Measurements from ENCODE around the gene ZC2HC1C. TPM values are rescaled to one million over a fixed set of nuclear protein-coding genes. Genes with fewer than 3 reads are reported as not detected.

The ZC2HC1C gene
- total RNA-seq, 3 donors from 2014 or later: 4.0 to 4.8 (median 4.7) TPM

DNA sequence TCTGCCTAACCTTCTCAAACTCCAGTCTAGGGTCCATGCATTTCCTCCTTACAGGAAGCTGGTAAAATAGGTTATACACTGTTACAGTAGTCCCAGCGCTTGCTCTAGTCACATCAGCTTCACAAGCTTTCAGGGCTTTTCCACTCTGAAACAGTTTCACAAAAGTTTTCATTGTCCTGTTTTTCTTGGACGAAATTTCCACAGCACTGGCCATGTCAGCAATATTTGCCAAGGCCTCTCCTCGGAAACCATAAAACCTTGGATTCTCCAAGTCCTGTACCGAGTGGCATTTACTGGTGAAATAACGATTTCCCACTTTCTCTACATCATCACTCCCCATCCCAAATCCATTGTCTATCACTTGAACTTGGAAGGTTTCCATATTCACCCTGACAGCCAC lies 20.3 kb upstream of the ZC2HC1C start:
- Histone ChIP-seq H3K4me1 (ENCODE audit: low read depth) (peaks cover 14% of the 10 kb centered on the region), H3K4me3 (no peak overlapping the region), H3K36me3 (ENCODE audit: low read depth) (no peaks in the 10 kb centered on the region), H3K9me3 (no peaks in the 10 kb centered on the region)
- ATAC-seq (no peak), DNase-seq (no peak)
- intact Hi-C loops (cut with DNase I, micrococcal nuclease): no loop called here
- TF ChIP-seq, protein P1, sequence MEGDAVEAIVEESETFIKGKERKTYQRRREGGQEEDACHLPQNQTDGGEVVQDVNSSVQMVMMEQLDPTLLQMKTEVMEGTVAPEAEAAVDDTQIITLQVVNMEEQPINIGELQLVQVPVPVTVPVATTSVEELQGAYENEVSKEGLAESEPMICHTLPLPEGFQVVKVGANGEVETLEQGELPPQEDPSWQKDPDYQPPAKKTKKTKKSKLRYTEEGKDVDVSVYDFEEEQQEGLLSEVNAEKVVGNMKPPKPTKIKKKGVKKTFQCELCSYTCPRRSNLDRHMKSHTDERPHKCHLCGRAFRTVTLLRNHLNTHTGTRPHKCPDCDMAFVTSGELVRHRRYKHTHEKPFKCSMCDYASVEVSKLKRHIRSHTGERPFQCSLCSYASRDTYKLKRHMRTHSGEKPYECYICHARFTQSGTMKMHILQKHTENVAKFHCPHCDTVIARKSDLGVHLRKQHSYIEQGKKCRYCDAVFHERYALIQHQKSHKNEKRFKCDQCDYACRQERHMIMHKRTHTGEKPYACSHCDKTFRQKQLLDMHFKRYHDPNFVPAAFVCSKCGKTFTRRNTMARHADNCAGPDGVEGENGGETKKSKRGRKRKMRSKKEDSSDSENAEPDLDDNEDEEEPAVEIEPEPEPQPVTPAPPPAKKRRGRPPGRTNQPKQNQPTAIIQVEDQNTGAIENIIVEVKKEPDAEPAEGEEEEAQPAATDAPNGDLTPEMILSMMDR (IDR thresholded peaks at IDR 0.05): no peak

- H3K36me3 ChIP-seq (ENCODE audit: low read depth): no peaks in the 10 kb centered on the region
- H3K4me1 ChIP-seq (ENCODE audit: low read depth): peaks cover 14% of the 10 kb centered on the region
- no peak overlapping the region for H3K4me3 ChIP-seq
- intact Hi-C loops (cut with DNase I, micrococcal nuclease): no loop called here
- H3K9me3 ChIP-seq: no peaks in the 10 kb centered on the region
- TF ChIP-seq, protein P1 (IDR thresholded peaks at IDR 0.05): no peak
- ATAC-seq (no peak), DNase-seq (no peak)
Measured at GRCh38 chr14:75049731-75050201, 19.7 kb upstream of the ZC2HC1C start.

GRCh38 chr14:75050852-75051555 lies 18.4 kb upstream of the ZC2HC1C start, which contains the start of gene MLH3:
Gene MLH3, minus strand, starts transcription at chr14:75051467. Its CDS starts 1,812 bp downstream, at chr14:75049655.
- TF ChIP-seq, protein P1 (IDR thresholded peaks at IDR 0.05): no peak
- Histone ChIP-seq H3K36me3 (ENCODE audit: low read depth) (no peaks in the 10 kb centered on the region), H3K4me3 (peak within 1 kb of the TSS; percentile 24), H3K4me1 (ENCODE audit: low read depth) (peaks cover 14% of the 10 kb centered on the region), H3K9me3 (no peaks in the 10 kb centered on the region)
- DNase-seq (peak; percentile 87 to 92 (median 88)), ATAC-seq (peak; percentile 95)
- intact Hi-C loops (cut with DNase I, micrococcal nuclease): no loop called here

- Histone ChIP-seq H3K4me3 (no peak overlapping the region), H3K36me3 (ENCODE audit: low read depth) (no peaks in the 10 kb centered on the region), H3K4me1 (ENCODE audit: low read depth) (peaks cover 14% of the 10 kb centered on the region), H3K9me3 (no peaks in the 10 kb centered on the region)
- no peak for ATAC-seq
- TF ChIP-seq, protein P1 (IDR thresholded peaks at IDR 0.05): no peak
- intact Hi-C loops (cut with DNase I, micrococcal nuclease): no loop called here
- DNase-seq: no peak
Measured at GRCh38 chr14:75051556-75051899, 17.9 kb upstream of the ZC2HC1C start.

DNA sequence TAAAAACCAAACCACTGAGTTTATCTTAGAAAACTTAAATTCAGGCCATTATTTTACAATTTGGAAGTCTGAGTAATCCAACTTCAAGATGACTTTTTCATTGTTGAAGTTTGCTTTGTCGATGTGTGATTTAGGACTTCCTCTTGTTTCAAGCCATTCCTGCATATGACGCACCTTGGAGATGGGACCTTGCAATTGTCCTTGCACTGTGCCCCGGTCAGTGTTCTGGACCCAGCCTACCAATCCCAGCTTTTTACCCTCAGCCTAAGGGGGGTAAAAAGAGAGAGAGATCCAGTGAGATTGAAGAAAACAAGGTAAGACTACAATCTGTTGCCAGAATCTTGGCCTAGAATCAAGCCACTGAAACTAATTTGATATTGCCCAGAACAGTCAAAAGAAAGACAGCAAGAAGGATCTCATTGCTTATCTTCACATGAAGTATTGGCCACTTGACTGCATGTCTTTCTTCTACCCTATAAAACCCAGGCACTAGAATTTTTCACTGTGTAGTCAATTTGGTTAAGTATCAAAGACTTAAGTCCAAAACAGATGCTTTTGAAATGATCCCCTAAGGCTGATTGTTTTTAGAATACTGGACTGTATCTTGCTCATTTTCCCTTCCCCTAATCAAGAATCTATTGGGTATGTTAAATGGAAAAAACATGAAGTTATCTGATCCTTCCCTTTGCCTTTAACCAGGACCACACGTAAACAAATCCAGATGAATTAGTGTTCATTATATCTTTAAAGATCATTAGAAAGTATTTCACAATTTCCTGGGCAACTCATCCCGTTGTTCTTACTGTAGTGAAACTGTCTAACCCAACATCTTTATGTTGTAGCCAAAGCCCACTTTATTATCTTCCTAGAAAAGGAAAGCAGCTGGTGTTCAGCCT lies 15.8 kb upstream of the ZC2HC1C start:
- DNase-seq (no peak), ATAC-seq (no peak)
- Histone ChIP-seq H3K4me3 (no peak overlapping the region), H3K9me3 (no peaks in the 10 kb centered on the region), H3K36me3 (ENCODE audit: low read depth) (no peaks in the 10 kb centered on the region), H3K4me1 (ENCODE audit: low read depth) (peaks cover 10% of the 10 kb centered on the region)
- intact Hi-C loops (cut with DNase I, micrococcal nuclease): no loop called here
- TF ChIP-seq, protein P1 (IDR thresholded peaks at IDR 0.05): no peak

All from mucosa of descending colon (tissue), 3 donors.